NB4 (cell line): Measurements from ENCODE around the gene NEO1.

Source experiments
- MYC ChIP-seq: IDR thresholded peaks from 2 replicates; pipeline ENCODE4 v1.6.1; 2011; ENCODE audit warnings: low read depth, low read length
- POLR2A ChIP-seq: IDR thresholded peaks from 2 replicates; pipeline ENCODE4 v1.6.1; 2011; ENCODE audit warnings: mild to moderate bottlenecking; ENCODE audit not compliant: insufficient read length; ENCODE audit errors: extremely low read depth
- TF ChIP-seq, protein P1 (sequence below): IDR thresholded peaks from one replicate; pipeline ENCODE4 v1.5.1; 2012; ENCODE audit warnings: low read depth, low read length
- TF ChIP-seq, protein P2 (sequence below): IDR thresholded peaks from 2 replicates; pipeline ENCODE4 v1.6.1; 2011; ENCODE audit warnings: low read depth, low read length

DNA sequence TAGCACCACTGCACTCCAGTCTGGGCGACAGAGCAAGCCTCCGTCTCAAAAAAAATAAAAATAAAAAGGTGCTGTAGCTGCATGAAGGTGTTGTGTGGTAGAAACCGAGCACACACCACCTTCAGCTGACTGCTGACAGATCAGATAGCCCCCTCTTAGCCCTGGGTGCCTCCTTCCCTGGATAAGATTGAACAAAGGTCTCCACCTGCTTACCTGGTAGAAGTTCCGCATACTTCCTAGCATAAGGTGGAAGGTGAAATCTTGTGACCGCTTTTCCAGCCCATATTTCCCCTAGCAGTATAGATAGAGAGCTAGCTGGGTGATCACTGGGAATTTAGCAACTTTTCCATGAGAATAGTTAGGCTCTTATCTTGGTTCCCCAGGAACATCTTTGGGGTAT lies 18.7 kb upstream of the NEO1 start:
- TF ChIP-seq, protein P1, sequence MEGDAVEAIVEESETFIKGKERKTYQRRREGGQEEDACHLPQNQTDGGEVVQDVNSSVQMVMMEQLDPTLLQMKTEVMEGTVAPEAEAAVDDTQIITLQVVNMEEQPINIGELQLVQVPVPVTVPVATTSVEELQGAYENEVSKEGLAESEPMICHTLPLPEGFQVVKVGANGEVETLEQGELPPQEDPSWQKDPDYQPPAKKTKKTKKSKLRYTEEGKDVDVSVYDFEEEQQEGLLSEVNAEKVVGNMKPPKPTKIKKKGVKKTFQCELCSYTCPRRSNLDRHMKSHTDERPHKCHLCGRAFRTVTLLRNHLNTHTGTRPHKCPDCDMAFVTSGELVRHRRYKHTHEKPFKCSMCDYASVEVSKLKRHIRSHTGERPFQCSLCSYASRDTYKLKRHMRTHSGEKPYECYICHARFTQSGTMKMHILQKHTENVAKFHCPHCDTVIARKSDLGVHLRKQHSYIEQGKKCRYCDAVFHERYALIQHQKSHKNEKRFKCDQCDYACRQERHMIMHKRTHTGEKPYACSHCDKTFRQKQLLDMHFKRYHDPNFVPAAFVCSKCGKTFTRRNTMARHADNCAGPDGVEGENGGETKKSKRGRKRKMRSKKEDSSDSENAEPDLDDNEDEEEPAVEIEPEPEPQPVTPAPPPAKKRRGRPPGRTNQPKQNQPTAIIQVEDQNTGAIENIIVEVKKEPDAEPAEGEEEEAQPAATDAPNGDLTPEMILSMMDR: no peak
- TF ChIP-seq POLR2A: no peak
- TF ChIP-seq, protein P2, sequence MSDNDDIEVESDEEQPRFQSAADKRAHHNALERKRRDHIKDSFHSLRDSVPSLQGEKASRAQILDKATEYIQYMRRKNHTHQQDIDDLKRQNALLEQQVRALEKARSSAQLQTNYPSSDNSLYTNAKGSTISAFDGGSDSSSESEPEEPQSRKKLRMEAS: no peak
- no peak for TF ChIP-seq MYC
